HEK293 (cell line): ENCODE measurements around the gene AZIN2.

Experiments used
- CTCF ChIA-PET: fragments of 350-600 bp; formaldehyde crosslinking; extraction: SDS; loops from one replicate; lab custom pipeline; 2021; ENCODE audit warnings: antibody characterized with exemption; lab: Yijun Ruan, JAX
- POLR2A ChIA-PET: fragments of 300-600 bp; formaldehyde crosslinking; extraction: SDS; loops from one replicate; lab custom pipeline; 2020; ENCODE audit warnings: antibody characterized with exemption, inconsistent platforms; lab: Yijun Ruan, JAX
- H3K27ac ChIP-seq: fragments of 200-500 bp; sonication (Bioruptor generic); 2 replicates; pipeline ENCODE4 v1.5.1; 2014; ENCODE audit warnings: low read depth, low read length, control low read depth, inconsistent platforms; ENCODE audit errors: extremely low read depth
- H3K36me3 ChIP-seq, 2 experiments: fragments of 200-500 bp in 1 of 2; sonication (Bioruptor generic) in 1 of 2; 1 replicate in 1 of 2; 2 replicates in 1 of 2; pipeline ENCODE4 v1.5.1; 2014 to 2017; ENCODE audit warnings: inconsistent platforms in 2 of 2, low read length in 2 of 2; ENCODE audit not compliant: control insufficient read depth in 2 of 2, insufficient read depth in 1 of 2
- H3K4me1 ChIP-seq: fragments of 200-500 bp; sonication (Bioruptor generic); 2 replicates; pipeline ENCODE4 v1.5.1; 2014; ENCODE audit warnings: mild to moderate bottlenecking, low read length, inconsistent platforms; ENCODE audit not compliant: control insufficient read depth, insufficient read depth
- H3K4me3 ChIP-seq: 2 replicates; pipeline ENCODE4 v1.5.1; 2011; ENCODE audit warnings: low read depth, mild to moderate bottlenecking, control low read depth, low read length, moderate library complexity
- H3K9me3 ChIP-seq: fragments of 200-500 bp; sonication (Bioruptor generic); 2 replicates; pipeline ENCODE4 v1.5.1; 2014; ENCODE audit warnings: low read depth, low read length, inconsistent platforms; ENCODE audit not compliant: control insufficient read depth, insufficient read depth
- PRDM6 ChIP-seq: fragments of 450-650 bp; formaldehyde crosslinking; IDR thresholded peaks from 2 replicates; pipeline ENCODE4 v1.5.1; 2017; ENCODE audit warnings: missing biosample characterization, missing genetic modification characterization
- ZBTB17 ChIP-seq: fragments of 450-650 bp; formaldehyde crosslinking; IDR thresholded peaks from 2 replicates; pipeline ENCODE4 v1.5.1; 2016; ENCODE audit warnings: missing biosample characterization, missing genetic modification characterization
- ZBTB20 ChIP-seq: fragments of 450-650 bp; formaldehyde crosslinking; IDR thresholded peaks from 2 replicates; pipeline ENCODE4 v1.5.1; 2016; ENCODE audit warnings: missing biosample characterization, missing genetic modification characterization
- ZBTB21 ChIP-seq: fragments of 450-650 bp; formaldehyde crosslinking; IDR thresholded peaks from 2 replicates; pipeline ENCODE4 v1.5.1; 2017; ENCODE audit warnings: missing biosample characterization, missing genetic modification characterization
- ZFHX2 ChIP-seq: fragments of 450-650 bp; formaldehyde crosslinking; conservative IDR thresholded peaks from 2 replicates; pipeline ENCODE4 v1.5.1; 2016; ENCODE audit warnings: missing biosample characterization, missing genetic modification characterization
- ZNF138 ChIP-seq: fragments of 450-650 bp; formaldehyde crosslinking; IDR thresholded peaks from 2 replicates; pipeline ENCODE4 v1.5.1; 2016; ENCODE audit warnings: missing biosample characterization, missing genetic modification characterization, borderline replicate concordance
- ZNF16 ChIP-seq: fragments of 450-650 bp; formaldehyde crosslinking; IDR thresholded peaks from 2 replicates; pipeline ENCODE4 v1.5.1; 2016; ENCODE audit warnings: low read depth, missing biosample characterization, missing genetic modification characterization
- ZNF184 ChIP-seq: fragments of 450-650 bp; IDR thresholded peaks from 2 replicates; pipeline ENCODE4 v1.5.1; 2018; ENCODE audit warnings: missing biosample characterization, mild to moderate bottlenecking, missing genetic modification characterization
- ZNF223 ChIP-seq: fragments of 450-650 bp; formaldehyde crosslinking; IDR thresholded peaks from 2 replicates; pipeline ENCODE4 v1.5.1; 2016; ENCODE audit warnings: missing biosample characterization, missing genetic modification characterization
- ZNF37A ChIP-seq: fragments of 450-650 bp; IDR thresholded peaks from 2 replicates; pipeline ENCODE4 v1.5.1; 2018; ENCODE audit warnings: missing biosample characterization, missing genetic modification characterization
- ZNF398 ChIP-seq: fragments of 450-650 bp; formaldehyde crosslinking; IDR thresholded peaks from 2 replicates; pipeline ENCODE4 v1.5.1; 2017; ENCODE audit warnings: missing biosample characterization, missing genetic modification characterization
- ZNF423 ChIP-seq: fragments of 450-650 bp; formaldehyde crosslinking; IDR thresholded peaks from 2 replicates; pipeline ENCODE4 v1.5.1; 2016; ENCODE audit warnings: missing biosample characterization, missing genetic modification characterization
- ZNF488 ChIP-seq: fragments of 450-650 bp; formaldehyde crosslinking; IDR thresholded peaks from 2 replicates; pipeline ENCODE4 v1.5.1; 2016; ENCODE audit warnings: missing biosample characterization, missing genetic modification characterization
- ZNF560 ChIP-seq: fragments of 450-650 bp; formaldehyde crosslinking; IDR thresholded peaks from 2 replicates; pipeline ENCODE4 v1.5.1; 2017; ENCODE audit warnings: missing biosample characterization, missing genetic modification characterization, borderline replicate concordance
- ZNF623 ChIP-seq: fragments of 450-650 bp; formaldehyde crosslinking; IDR thresholded peaks from 2 replicates; pipeline ENCODE4 v1.5.1; 2016; ENCODE audit warnings: missing biosample characterization, missing genetic modification characterization
- ZNF654 ChIP-seq: fragments of 450-650 bp; formaldehyde crosslinking; IDR thresholded peaks from 2 replicates; pipeline ENCODE4 v1.5.1; 2016; ENCODE audit warnings: low read depth, missing biosample characterization, missing genetic modification characterization
- ZNF660 ChIP-seq: fragments of 450-650 bp; IDR thresholded peaks from 2 replicates; pipeline ENCODE4 v1.5.1; 2018; ENCODE audit warnings: missing biosample characterization, mild to moderate bottlenecking, missing genetic modification characterization
- ZNF664 ChIP-seq: fragments of 450-650 bp; formaldehyde crosslinking; IDR thresholded peaks from 2 replicates; pipeline ENCODE4 v1.5.1; 2016; ENCODE audit warnings: missing biosample characterization, missing genetic modification characterization
- ZNF704 ChIP-seq: fragments of 450-650 bp; formaldehyde crosslinking; IDR thresholded peaks from 2 replicates; pipeline ENCODE4 v1.5.1; 2016; ENCODE audit warnings: missing biosample characterization, missing genetic modification characterization
- ZNF768 ChIP-seq: fragments of 450-650 bp; formaldehyde crosslinking; IDR thresholded peaks from 2 replicates; pipeline ENCODE4 v1.5.1; 2018; ENCODE audit warnings: missing biosample characterization, mild to moderate bottlenecking, missing genetic modification characterization
- TF ChIP-seq, protein P1 (sequence below): fragments of 450-650 bp; formaldehyde crosslinking; IDR thresholded peaks from 2 replicates; pipeline ENCODE4 v1.5.1; 2016; ENCODE audit warnings: missing biosample characterization, missing genetic modification characterization
- TF ChIP-seq, protein P2 (sequence below): fragments of 450-650 bp; formaldehyde crosslinking; IDR thresholded peaks from 2 replicates; pipeline ENCODE4 v1.5.1; 2016; ENCODE audit warnings: missing biosample characterization, missing genetic modification characterization
- TF ChIP-seq, protein P3 (sequence below): IDR thresholded peaks from 2 replicates; pipeline ENCODE4 v1.6.1; 2011; ENCODE audit warnings: mild to moderate bottlenecking, low read depth, low read length, borderline replicate concordance
- TF ChIP-seq, protein P4 (sequence below): fragments of 450-650 bp; formaldehyde crosslinking; IDR thresholded peaks from 2 replicates; pipeline ENCODE4 v1.5.1; 2017; ENCODE audit warnings: missing biosample characterization, mild to moderate bottlenecking, missing genetic modification characterization, moderate library complexity

AZIN2 gene

DNA sequence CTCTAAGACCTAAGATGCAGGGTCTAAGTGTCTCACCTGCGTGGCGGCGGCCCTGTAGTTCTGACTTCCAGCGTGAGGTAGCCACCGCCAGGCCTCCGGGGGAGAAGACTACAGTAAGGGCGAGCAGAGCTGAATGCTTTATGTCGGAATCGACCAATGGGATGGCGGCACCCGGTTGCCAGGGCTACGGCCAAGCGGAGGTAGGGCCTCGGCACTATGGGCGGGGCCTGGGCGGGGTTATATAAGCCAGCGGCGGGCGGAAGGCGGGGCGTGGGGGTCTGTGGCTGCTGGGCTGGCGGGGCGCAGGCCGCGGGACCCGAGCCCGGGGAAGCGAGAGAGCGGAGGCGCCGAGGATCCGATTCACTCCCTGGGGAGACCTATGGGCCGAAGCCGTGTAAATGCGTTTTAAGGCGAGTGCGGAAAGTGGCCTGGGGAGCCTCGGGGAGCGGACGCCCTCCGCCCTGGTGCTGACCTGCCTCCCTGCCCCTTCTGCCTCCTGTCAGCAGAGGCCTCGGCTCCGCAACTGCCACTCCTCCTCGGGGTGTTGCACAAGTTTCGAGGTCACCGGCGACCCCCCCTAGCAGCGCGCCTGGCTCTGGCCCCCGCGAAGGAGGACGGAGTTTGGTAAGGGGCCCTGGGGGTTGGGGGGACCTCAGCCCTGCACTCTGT lies at the start of gene AZIN2:
TSS of gene AZIN2 (plus strand) at position 269 of the 669 bp plus-strand sequence. CDS start 1,097 bp downstream, outside the sequence.
- Histone ChIP-seq H3K27ac (no peak within 1 kb of the TSS; the same call in 1 of the 2 replicates), H3K36me3 (peaks cover 0 to 14% of the 10 kb centered on the region in 2 experiments; a peak in 1 of 3 replicates), H3K4me1 (no peaks in the 10 kb centered on the region), H3K9me3 (no peaks in the 10 kb centered on the region), H3K4me3 (peak within 1 kb of the TSS; percentile 69)
- ChIA-PET POLR2A (interaction anchor here (0.6 to 2.3 kb wide), 16 partner anchors 8 to 686 kb away, joined by 3 to 13 read pairs (median 4); partner anchors contain the start of genes BSDC1 and RNF19B), CTCF (interaction anchor here (0.6 to 2.2 kb wide), 5 partner anchors 46 to 205 kb away, joined by 3 to 9 read pairs (median 3); no protein-coding TSS in a partner anchor)
- TF ChIP-seq ZNF704 (tag by site-specific recombination) = no peak
- no peak for TF ChIP-seq ZNF223 (tag by site-specific recombination)
- TF ChIP-seq ZNF654 (tag by site-specific recombination) = no peak
- TF ChIP-seq, protein P1, sequence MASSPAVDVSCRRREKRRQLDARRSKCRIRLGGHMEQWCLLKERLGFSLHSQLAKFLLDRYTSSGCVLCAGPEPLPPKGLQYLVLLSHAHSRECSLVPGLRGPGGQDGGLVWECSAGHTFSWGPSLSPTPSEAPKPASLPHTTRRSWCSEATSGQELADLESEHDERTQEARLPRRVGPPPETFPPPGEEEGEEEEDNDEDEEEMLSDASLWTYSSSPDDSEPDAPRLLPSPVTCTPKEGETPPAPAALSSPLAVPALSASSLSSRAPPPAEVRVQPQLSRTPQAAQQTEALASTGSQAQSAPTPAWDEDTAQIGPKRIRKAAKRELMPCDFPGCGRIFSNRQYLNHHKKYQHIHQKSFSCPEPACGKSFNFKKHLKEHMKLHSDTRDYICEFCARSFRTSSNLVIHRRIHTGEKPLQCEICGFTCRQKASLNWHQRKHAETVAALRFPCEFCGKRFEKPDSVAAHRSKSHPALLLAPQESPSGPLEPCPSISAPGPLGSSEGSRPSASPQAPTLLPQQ (tag by site-specific recombination) = no peak
- no peak for TF ChIP-seq ZNF138 (tag by site-specific recombination)
- TF ChIP-seq, protein P2, sequence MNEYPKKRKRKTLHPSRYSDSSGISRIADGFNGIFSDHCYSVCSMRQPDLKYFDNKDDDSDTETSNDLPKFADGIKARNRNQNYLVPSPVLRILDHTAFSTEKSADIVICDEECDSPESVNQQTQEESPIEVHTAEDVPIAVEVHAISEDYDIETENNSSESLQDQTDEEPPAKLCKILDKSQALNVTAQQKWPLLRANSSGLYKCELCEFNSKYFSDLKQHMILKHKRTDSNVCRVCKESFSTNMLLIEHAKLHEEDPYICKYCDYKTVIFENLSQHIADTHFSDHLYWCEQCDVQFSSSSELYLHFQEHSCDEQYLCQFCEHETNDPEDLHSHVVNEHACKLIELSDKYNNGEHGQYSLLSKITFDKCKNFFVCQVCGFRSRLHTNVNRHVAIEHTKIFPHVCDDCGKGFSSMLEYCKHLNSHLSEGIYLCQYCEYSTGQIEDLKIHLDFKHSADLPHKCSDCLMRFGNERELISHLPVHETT (tag by site-specific recombination) = no peak
- TF ChIP-seq ZBTB20 = peak; percentile 34; the same call in 1 of the 2 replicates
- TF ChIP-seq ZNF623 (tag by site-specific recombination) = no peak
- no peak for TF ChIP-seq ZNF488
- no peak for TF ChIP-seq ZNF423 (tag by site-specific recombination)
- TF ChIP-seq ZNF660 (tag by site-specific recombination) = no peak
- no peak for TF ChIP-seq ZNF16 (tag by site-specific recombination)
- TF ChIP-seq PRDM6 (tag by site-specific recombination) = no peak
- no peak for TF ChIP-seq ZNF184 (tag by site-specific recombination)
- no peak for TF ChIP-seq ZNF37A (tag by site-specific recombination)
- peak; percentile 41 for TF ChIP-seq ZFHX2 (tag by site-specific recombination)
- TF ChIP-seq ZBTB17 (tag by site-specific recombination) = no peak; the same call in 1 of the 2 replicates
- no peak for TF ChIP-seq ZNF768 (tag by site-specific recombination)
- no peak for TF ChIP-seq ZBTB21 (tag by site-specific recombination)
- TF ChIP-seq, protein P3, sequence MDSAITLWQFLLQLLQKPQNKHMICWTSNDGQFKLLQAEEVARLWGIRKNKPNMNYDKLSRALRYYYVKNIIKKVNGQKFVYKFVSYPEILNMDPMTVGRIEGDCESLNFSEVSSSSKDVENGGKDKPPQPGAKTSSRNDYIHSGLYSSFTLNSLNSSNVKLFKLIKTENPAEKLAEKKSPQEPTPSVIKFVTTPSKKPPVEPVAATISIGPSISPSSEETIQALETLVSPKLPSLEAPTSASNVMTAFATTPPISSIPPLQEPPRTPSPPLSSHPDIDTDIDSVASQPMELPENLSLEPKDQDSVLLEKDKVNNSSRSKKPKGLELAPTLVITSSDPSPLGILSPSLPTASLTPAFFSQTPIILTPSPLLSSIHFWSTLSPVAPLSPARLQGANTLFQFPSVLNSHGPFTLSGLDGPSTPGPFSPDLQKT = no peak
- TF ChIP-seq ZNF664 = no peak
- TF ChIP-seq, protein P4, sequence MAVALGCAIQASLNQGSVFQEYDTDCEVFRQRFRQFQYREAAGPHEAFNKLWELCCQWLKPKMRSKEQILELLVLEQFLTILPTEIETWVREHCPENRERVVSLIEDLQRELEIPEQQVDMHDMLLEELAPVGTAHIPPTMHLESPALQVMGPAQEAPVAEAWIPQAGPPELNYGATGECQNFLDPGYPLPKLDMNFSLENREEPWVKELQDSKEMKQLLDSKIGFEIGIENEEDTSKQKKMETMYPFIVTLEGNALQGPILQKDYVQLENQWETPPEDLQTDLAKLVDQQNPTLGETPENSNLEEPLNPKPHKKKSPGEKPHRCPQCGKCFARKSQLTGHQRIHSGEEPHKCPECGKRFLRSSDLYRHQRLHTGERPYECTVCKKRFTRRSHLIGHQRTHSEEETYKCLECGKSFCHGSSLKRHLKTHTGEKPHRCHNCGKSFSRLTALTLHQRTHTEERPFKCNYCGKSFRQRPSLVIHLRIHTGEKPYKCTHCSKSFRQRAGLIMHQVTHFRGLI (tag by site-specific recombination) = no peak
- TF ChIP-seq ZNF398 (tag by site-specific recombination) = no peak
- TF ChIP-seq ZNF560 (tag by site-specific recombination) = no peak
